Measurements from ENCODE around the gene NFS1. TPM values are rescaled to one million over a fixed set of nuclear protein-coding genes. Genes with fewer than 3 reads are reported as not detected.
"Not testable (repeated sequence)": the region's sequence is repeated elsewhere in the genome, so short reads cannot be mapped to it uniquely, and the experiment has no call there.

The NFS1 gene
- total and polyA plus RNA-seq, 2 of the 8 experiments (the other 6 are each of a cell fraction or from before 2014, with no cell fraction given) = 26.1 to 38.8 TPM

DNA sequence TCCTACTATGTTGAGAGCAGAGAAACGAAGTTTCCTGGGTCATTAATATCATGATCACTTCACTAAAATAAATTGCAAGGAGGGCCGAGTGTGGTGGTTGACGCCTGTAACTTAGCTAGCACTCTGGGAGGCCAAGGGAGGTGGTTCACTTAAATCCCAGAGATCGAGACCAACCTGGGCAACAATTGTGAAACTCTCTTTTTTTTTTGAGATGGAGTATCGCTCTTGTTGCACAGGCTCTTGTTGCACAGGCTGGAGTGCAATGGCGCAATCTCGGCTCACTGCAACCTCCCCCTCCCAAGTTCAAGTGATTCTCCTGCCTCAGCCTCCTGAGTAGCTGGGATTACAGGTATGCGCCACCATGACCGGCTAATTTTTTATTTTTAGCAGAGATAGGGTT lies 14.0 kb upstream of the NFS1 start:
- peaks cover 25 to 99% (median 84%) of the 10 kb centered on the region in 4 experiments for H3K36me3 ChIP-seq (ENCODE audit: control insufficient read depth in 2 of 4, insufficient read depth in 4 of 4, low read length in 3 of 4)
- not testable (repeated sequence) for H4K5ac ChIP-seq (ENCODE audit: insufficient read length, low read depth, low read length); H2BK12ac ChIP-seq (ENCODE audit: low read depth, low read length); H3K14ac ChIP-seq (ENCODE audit: insufficient read length); H3K4me1 ChIP-seq (replicated peaks in 1 of 4; ENCODE audit: control insufficient read depth in 3 of 4, insufficient read depth in 4 of 4, low read length in 3 of 4); H4K8ac ChIP-seq (ENCODE audit: extremely low read depth, insufficient read depth, low read length); H3K9ac ChIP-seq (replicated peaks in 1 of 4; ENCODE audit: extremely low read depth in 1 of 4, low read depth in 3 of 4, low read length in 3 of 4); FAIRE-seq; H2BK120ac ChIP-seq (replicated peaks; ENCODE audit: low read depth, low read length); H3K23me2 ChIP-seq (ENCODE audit: low read depth, low read length); H3K4me3 ChIP-seq (ENCODE audit: extremely low read depth in 1 of 4, insufficient read depth in 2 of 4, low read depth in 3 of 4, low read length in 4 of 4); H4K91ac ChIP-seq (replicated peaks; ENCODE audit: insufficient read length, low read length); H3K4me2 ChIP-seq (ENCODE audit: insufficient read depth in 1 of 2, low read depth in 2 of 2, low read length in 2 of 2); H4K20me1 ChIP-seq (replicated peaks in 1 of 2; ENCODE audit: control insufficient read depth in 1 of 2, insufficient read depth in 2 of 2, low read length in 2 of 2); H2BK5ac ChIP-seq (ENCODE audit: low read depth, low read length); H2AFZ ChIP-seq (ENCODE audit: low read length); H3K9me3 ChIP-seq (ENCODE audit: insufficient read depth in 2 of 2, low read depth in 1 of 2, low read length in 1 of 2); H3K18ac ChIP-seq (ENCODE audit: extremely low read depth, low read length); H2AK5ac ChIP-seq (ENCODE audit: low read depth, low read length); H3K27me3 ChIP-seq (replicated peaks in 1 of 4; ENCODE audit: control insufficient read depth in 3 of 4, extremely low read depth in 1 of 4, insufficient read depth in 3 of 4, low read length in 3 of 4); H2BK15ac ChIP-seq (ENCODE audit: low read length); H3K27ac ChIP-seq (ENCODE audit: low read depth, low read length); H3K79me1 ChIP-seq (ENCODE audit: low read depth, low read length); H3K23ac ChIP-seq (ENCODE audit: insufficient read length); H3K56ac ChIP-seq (replicated peaks; ENCODE audit: insufficient read length, low read depth, low read length); H2BK20ac ChIP-seq (ENCODE audit: low read length); H3K4ac ChIP-seq (replicated peaks; ENCODE audit: insufficient read length, low read depth, low read length)
- CTCF ChIA-PET (ENCODE audit: partially characterized antibody) = interaction anchor here (1.0 to 1.2 kb wide), 2 partner anchors 12 to 29 kb away, joined by 3 to 4 read pairs; partner anchors contain the start of gene RBM39
- WGBS, 2 experiments (ENCODE audit: extremely low coverage in 1 of 2, insufficient coverage in 1 of 2, insufficient read length in 1 of 2, insufficient replicate concordance in 2 of 2, low coverage in 1 of 2, low lambda C conversion rate in 2 of 2, missing lambda C conversion rate in 1 of 2) = 97% methylated on average over 9 of the region's 9 CpGs; no CpG with 5 or more reads in 1 of the 2 experiments
- POLR2A ChIA-PET (ENCODE audit: partially characterized antibody) = interaction anchor here (1.1 to 45.3 kb wide), 4 partner anchors 5 to 55 kb away, joined by 3 to 2341 read pairs (median 1172); partner anchors contain the start of genes NFS1, RBM39 and ROMO1
- peak in 1 of 2 experiments; percentile 38 for DNase-seq (ENCODE audit: low read depth in 1 of 2, low spot score in 2 of 2)
- H3K79me2 ChIP-seq (ENCODE audit: control insufficient read depth in 1 of 2, insufficient read depth in 2 of 2, low read length in 2 of 2) = peaks cover 0 to 62% of the 10 kb centered on the region in 2 experiments; a peak in 2 of 4 replicates
